GM12892 (cell line): Measurements from ENCODE around the gene RASGEF1C.

ENCODE experiments used
- POLR2A ChIP-seq: IDR thresholded peaks from 2 replicates; pipeline ENCODE4 v1.6.1; 2011; ENCODE audit warnings: low read depth, low read length, control low read depth
- TAF1 ChIP-seq: IDR thresholded peaks from 2 replicates; pipeline ENCODE4 v1.6.1; 2011; ENCODE audit warnings: low read depth, mild to moderate bottlenecking, control low read depth, low read length, borderline replicate concordance

GRCh38 chr5:180121826-180122413, 87.1 kb downstream of the RASGEF1C start:
- TF ChIP-seq TAF1 (no peak), POLR2A (no peak)
